ENCODE measurements around the gene RTP4.

DNA sequence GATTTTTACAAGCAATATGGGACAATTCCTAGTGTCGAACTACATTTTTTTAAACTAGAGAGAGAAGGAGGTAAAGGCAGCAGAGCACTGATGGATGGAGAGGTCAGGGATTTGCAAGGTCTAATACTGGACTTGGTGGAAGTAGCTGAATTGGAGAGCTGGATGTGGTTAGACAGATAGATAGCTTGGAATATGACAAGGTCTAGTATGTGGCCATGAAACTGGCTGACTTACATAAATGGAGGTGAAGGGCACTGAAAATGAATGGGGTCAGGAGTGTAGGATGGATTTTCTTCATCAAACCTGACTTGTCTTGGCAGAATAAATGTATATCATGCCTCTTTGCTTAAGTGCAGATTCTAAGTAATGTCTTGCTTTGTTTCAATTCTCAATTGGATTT is 10.1 kb upstream of the RTP4 start:
- TF ChIP-seq, protein P1, sequence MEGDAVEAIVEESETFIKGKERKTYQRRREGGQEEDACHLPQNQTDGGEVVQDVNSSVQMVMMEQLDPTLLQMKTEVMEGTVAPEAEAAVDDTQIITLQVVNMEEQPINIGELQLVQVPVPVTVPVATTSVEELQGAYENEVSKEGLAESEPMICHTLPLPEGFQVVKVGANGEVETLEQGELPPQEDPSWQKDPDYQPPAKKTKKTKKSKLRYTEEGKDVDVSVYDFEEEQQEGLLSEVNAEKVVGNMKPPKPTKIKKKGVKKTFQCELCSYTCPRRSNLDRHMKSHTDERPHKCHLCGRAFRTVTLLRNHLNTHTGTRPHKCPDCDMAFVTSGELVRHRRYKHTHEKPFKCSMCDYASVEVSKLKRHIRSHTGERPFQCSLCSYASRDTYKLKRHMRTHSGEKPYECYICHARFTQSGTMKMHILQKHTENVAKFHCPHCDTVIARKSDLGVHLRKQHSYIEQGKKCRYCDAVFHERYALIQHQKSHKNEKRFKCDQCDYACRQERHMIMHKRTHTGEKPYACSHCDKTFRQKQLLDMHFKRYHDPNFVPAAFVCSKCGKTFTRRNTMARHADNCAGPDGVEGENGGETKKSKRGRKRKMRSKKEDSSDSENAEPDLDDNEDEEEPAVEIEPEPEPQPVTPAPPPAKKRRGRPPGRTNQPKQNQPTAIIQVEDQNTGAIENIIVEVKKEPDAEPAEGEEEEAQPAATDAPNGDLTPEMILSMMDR (IDR thresholded peaks at IDR 0.05): no peak
- TF ChIP-seq POLR2A (IDR thresholded peaks at IDR 0.05): no peak

All from heart left ventricle (tissue), 13 donors.